Natural killer cell (primary cell): ENCODE measurements around the gene IFI27. TPM values are rescaled to one million over a fixed set of nuclear protein-coding genes. Genes with fewer than 3 reads are reported as not detected.

Experiments
- ATAC-seq, 3 donors: fragments of 150-1000 bp in 2 of 3; fragments of 200-7000 bp in 1 of 3; cut with Tn5 transposase; 1 replicate in 1 of 3; 2 replicates in 2 of 3; pipeline ENCODE4 v1.10.0; 2021; ENCODE audit warnings: mild to moderate bottlenecking in 2 of 3, moderate library complexity in 2 of 3
- DNase-seq, 2 donors: peaks; one replicate each; pipeline versions ENCODE4 v3.0.0 to v3.0.0-alpha.2; 2013 to 2021; ENCODE audit warnings: mixed read lengths in 1 of 2
- H3K27ac ChIP-seq: one replicate; pipeline ENCODE4 v1.5.1; 2013; ENCODE audit warnings: mild to moderate bottlenecking, low read length
- H3K27me3 ChIP-seq: one replicate; pipeline ENCODE4 v1.6.1; 2013; ENCODE audit warnings: low read length; ENCODE audit not compliant: control insufficient read depth, insufficient read depth
- H3K36me3 ChIP-seq: one replicate; pipeline ENCODE4 v1.6.1; 2013; ENCODE audit warnings: low read length; ENCODE audit not compliant: control insufficient read depth, insufficient read depth
- H3K4me1 ChIP-seq: one replicate; pipeline ENCODE4 v1.6.1; 2013; ENCODE audit warnings: low read length; ENCODE audit not compliant: control insufficient read depth, insufficient read depth
- H3K4me3 ChIP-seq: one replicate; pipeline ENCODE4 v1.5.1; 2013; ENCODE audit warnings: low read length
- H3K9me3 ChIP-seq: one replicate; pipeline ENCODE4 v1.6.1; 2013; ENCODE audit warnings: low read length; ENCODE audit not compliant: control insufficient read depth, insufficient read depth
- H3K27ac Mint-ChIP-seq, 2 donors: one replicate each; pipeline ENCODE4 v1.8.0; 2022; ENCODE audit warnings: mild to moderate bottlenecking in 2 of 2, mixed read lengths in 2 of 2, moderate library complexity in 1 of 2
- H3K27me3 Mint-ChIP-seq, 2 donors: one replicate each; pipeline ENCODE4 v1.8.0; 2022; ENCODE audit warnings: low read depth in 2 of 2, mixed read lengths in 2 of 2
- H3K36me3 Mint-ChIP-seq: one replicate; pipeline ENCODE4 v1.8.0; 2022; ENCODE audit warnings: mixed read lengths
- H3K4me1 Mint-ChIP-seq, 2 donors: one replicate each; pipeline ENCODE4 v1.8.0; 2022; ENCODE audit warnings: mixed read lengths in 2 of 2
- H3K4me3 Mint-ChIP-seq: one replicate; pipeline ENCODE4 v1.8.0; 2022; ENCODE audit warnings: mild to moderate bottlenecking, moderate library complexity, mixed read lengths
- H3K9me3 Mint-ChIP-seq, 2 donors: one replicate each; pipeline ENCODE4 v1.8.0; 2022; ENCODE audit warnings: mixed read lengths in 2 of 2
- CTCF ChIP-seq: fragments of 200-600 bp; IDR thresholded peaks from one replicate; pipeline ENCODE4 v1.8.0; 2022; ENCODE audit warnings: antibody characterized with exemption
- WGBS: methylation state at CpG from one replicate; pipeline ENCODE4 v1.1.7; 2013; ENCODE audit warnings: missing lambda C conversion rate; ENCODE audit not compliant: insufficient coverage; 5-methylcytosine and 5-hydroxymethylcytosine counted together
- intact Hi-C: fragments of 100-400 bp; cut with micrococcal nuclease; formaldehyde crosslinking; loops from one replicate; pipeline ENCODE4 v1.14.2; 2022
- total RNA-seq, 4 donors: library from RNA; stranded (reverse); fragments of 120-200 nt in 1 of 4; gene quantifications; one replicate each; pipeline versions ENCODE4 v1.2.3 to v1.2.4, GENCODE V29; 2013 to 2022

Gene IFI27
- total RNA-seq, 3 donors from 2014 or later (not counting 1 experiment from before 2014, with no cell fraction given) = 0.47 to 1.3 (median 0.52) TPM

- peaks cover 0 to 10% of the 10 kb centered on the region in 2 donors for H3K4me1 Mint-ChIP-seq
- H3K9me3 Mint-ChIP-seq = no peaks in the 10 kb centered on the region
- Histone ChIP-seq H3K27me3 (no peaks in the 10 kb centered on the region), H3K4me1 (peaks cover 3% of the 10 kb centered on the region), H3K9me3 (peaks cover 6% of the 10 kb centered on the region), H3K27ac (no peak overlapping the region), H3K36me3 (no peaks in the 10 kb centered on the region), H3K4me3 (no peak overlapping the region)
- no peak for ATAC-seq
- 41% methylated on average over 4 of the region's 4 CpGs for WGBS
- no peak for TF ChIP-seq CTCF
- H3K4me3 Mint-ChIP-seq = no peak overlapping the region
- H3K27ac Mint-ChIP-seq = no peak overlapping the region
- intact Hi-C loops = no loop called here
- H3K27me3 Mint-ChIP-seq = peaks cover 30 to 43% of the 10 kb centered on the region in 2 donors
- H3K36me3 Mint-ChIP-seq = no peaks in the 10 kb centered on the region
- no peak for DNase-seq
Measured at GRCh38 chr14:94115058-94115591, 4.6 kb downstream of the IFI27 start.

GRCh38 chr14:94115631-94116030 is 5.1 kb downstream of the IFI27 start:
- ATAC-seq (no peak), DNase-seq (no peak)
- Mint-ChIP-seq H3K9me3 (no peaks in the 10 kb centered on the region), H3K27ac (no peak overlapping the region), H3K27me3 (peaks cover 30 to 43% of the 10 kb centered on the region in 2 donors), H3K4me1 (peaks cover 0 to 10% of the 10 kb centered on the region in 2 donors), H3K36me3 (no peaks in the 10 kb centered on the region), H3K4me3 (no peak overlapping the region)
- Histone ChIP-seq H3K4me1 (peaks cover 3% of the 10 kb centered on the region), H3K27me3 (no peaks in the 10 kb centered on the region), H3K36me3 (no peaks in the 10 kb centered on the region), H3K27ac (no peak overlapping the region), H3K4me3 (no peak overlapping the region), H3K9me3 (peaks cover 8% of the 10 kb centered on the region)
- intact Hi-C loops = no loop called here
- TF ChIP-seq CTCF = no peak
- 90% methylated on average over 9 of the region's 15 CpGs for WGBS

GRCh38 chr14:94116701-94117100 is 6.2 kb downstream of the IFI27 start:
- Histone ChIP-seq H3K36me3 (no peaks in the 10 kb centered on the region), H3K27ac (no peak overlapping the region), H3K4me3 (no peak overlapping the region), H3K9me3 (peaks cover 10% of the 10 kb centered on the region), H3K4me1 (peaks cover 3% of the 10 kb centered on the region), H3K27me3 (no peaks in the 10 kb centered on the region)
- no peak for TF ChIP-seq CTCF
- Mint-ChIP-seq H3K27me3 (peaks cover 33 to 53% of the 10 kb centered on the region in 2 donors), H3K36me3 (no peaks in the 10 kb centered on the region), H3K4me3 (no peak overlapping the region), H3K9me3 (no peaks in the 10 kb centered on the region), H3K27ac (no peak overlapping the region), H3K4me1 (peaks cover 0 to 10% of the 10 kb centered on the region in 2 donors)
- 84% methylated on average over 9 of the region's 10 CpGs for WGBS
- ATAC-seq (no peak), DNase-seq (no peak)
- intact Hi-C loops = no loop called here

- TF ChIP-seq CTCF = no peak
- peaks cover 33 to 60% of the 10 kb centered on the region in 2 donors for H3K27me3 Mint-ChIP-seq
- Histone ChIP-seq H3K27ac (no peak overlapping the region), H3K4me3 (no peak overlapping the region), H3K4me1 (peaks cover 3% of the 10 kb centered on the region), H3K36me3 (no peaks in the 10 kb centered on the region), H3K27me3 (no peaks in the 10 kb centered on the region), H3K9me3 (peaks cover 10% of the 10 kb centered on the region)
- WGBS = 65% methylated on average over 9 of the region's 9 CpGs
- ATAC-seq = no peak
- no peaks in the 10 kb centered on the region for H3K9me3 Mint-ChIP-seq
- no peak overlapping the region for H3K27ac Mint-ChIP-seq
- intact Hi-C loops = no loop called here
- peaks cover 0 to 10% of the 10 kb centered on the region in 2 donors for H3K4me1 Mint-ChIP-seq
- no peaks in the 10 kb centered on the region for H3K36me3 Mint-ChIP-seq
- H3K4me3 Mint-ChIP-seq = no peak overlapping the region
- DNase-seq = no peak
Measured at GRCh38 chr14:94117856-94118255, 7.3 kb downstream of the IFI27 start.
